HepG2 (cell line): ENCODE results near the gene GDF9. TPM values are rescaled to one million over a fixed set of nuclear protein-coding genes. Genes with fewer than 3 reads are reported as not detected.

Experiments
- AGO2 ChIP-seq: fragments of 200-400 bp; formaldehyde crosslinking; optimal IDR thresholded peaks from 2 replicates; pipeline ENCODE3; 2017; ENCODE audit warnings: mild to moderate bottlenecking, low read depth, low read length, moderate library complexity
- BHLHE40 ChIP-seq: IDR thresholded peaks from 2 replicates; pipeline ENCODE4 v1.6.1; 2011; ENCODE audit warnings: low read length, improper control_type of control experiment
- GABPB1 ChIP-seq: IDR thresholded peaks from 2 replicates; pipeline ENCODE4 v1.6.1; 2016; ENCODE audit warnings: mild to moderate bottlenecking, missing genetic modification reagents, moderate library complexity, missing compliant biosample characterization
- GZF1 ChIP-seq: sonication (generic); formaldehyde crosslinking; IDR thresholded peaks from 2 replicates; pipeline ENCODE4 v1.5.1; 2020; ENCODE audit warnings: mild to moderate bottlenecking, missing genetic modification reagents
- JARID2 ChIP-seq: sonication (generic); formaldehyde crosslinking; IDR thresholded peaks from 2 replicates; pipeline ENCODE4 v1.8.1; 2023; ENCODE audit warnings: missing genetic modification reagents, inconsistent platforms; ENCODE audit not compliant: insufficient replicate concordance
- JUND ChIP-seq: sonication (generic); formaldehyde crosslinking; IDR thresholded peaks from 2 replicates; pipeline ENCODE4 v1.8.0; 2022; ENCODE audit warnings: mild to moderate bottlenecking, missing genetic modification reagents
- KAT7 ChIP-seq: IDR thresholded peaks from 2 replicates; pipeline ENCODE4 v1.6.1; 2018; ENCODE audit warnings: borderline replicate concordance, missing compliant biosample characterization
- KDM5B ChIP-seq: sonication (generic); formaldehyde crosslinking; IDR thresholded peaks from 2 replicates; pipeline ENCODE4 v1.4.0; 2020; ENCODE audit warnings: missing genetic modification reagents, mild to moderate bottlenecking, borderline replicate concordance
- KDM6A ChIP-seq: IDR thresholded peaks from 2 replicates; pipeline ENCODE4 v1.6.1; 2016; ENCODE audit warnings: low read depth
- NFKB2 ChIP-seq: sonication (generic); formaldehyde crosslinking; IDR thresholded peaks from 2 replicates; pipeline ENCODE4 v1.4.0; 2020; ENCODE audit warnings: missing genetic modification reagents, borderline replicate concordance
- RAD21 ChIP-seq: fragments of 450-650 bp; formaldehyde crosslinking; IDR thresholded peaks from 2 replicates; pipeline ENCODE4 v1.5.0; 2020; ENCODE audit warnings: mild to moderate bottlenecking
- SMARCC2 ChIP-seq: fragments of 450-650 bp; IDR thresholded peaks from 2 replicates; pipeline ENCODE4 v1.6.1; 2017; ENCODE audit warnings: antibody characterized with exemption, mild to moderate bottlenecking
- SMYD3 ChIP-seq: sonication (generic); formaldehyde crosslinking; IDR thresholded peaks from 2 replicates; pipeline ENCODE4 v1.8.1; 2023; ENCODE audit warnings: mild to moderate bottlenecking, missing genetic modification reagents
- TARDBP ChIP-seq: sonication (generic); formaldehyde crosslinking; IDR thresholded peaks from 2 replicates; pipeline ENCODE4 v1.8.0; 2022; ENCODE audit warnings: mild to moderate bottlenecking, missing genetic modification reagents
- TBP ChIP-seq: sonication (generic); formaldehyde crosslinking; IDR thresholded peaks from 2 replicates; pipeline ENCODE4 v1.5.0; 2020; ENCODE audit warnings: missing genetic modification reagents
- TRAFD1 ChIP-seq: sonication (generic); formaldehyde crosslinking; IDR thresholded peaks from 2 replicates; pipeline ENCODE4 v1.5.1; 2020; ENCODE audit warnings: missing genetic modification reagents, mild to moderate bottlenecking, borderline replicate concordance
- TRIM22 ChIP-seq: fragments of 450-650 bp; IDR thresholded peaks from 2 replicates; pipeline ENCODE4 v1.6.1; 2017
- ZIK1 ChIP-seq: sonication (generic); formaldehyde crosslinking; IDR thresholded peaks from 2 replicates; pipeline ENCODE4 v1.5.0; 2020; ENCODE audit warnings: mild to moderate bottlenecking, low read depth, missing genetic modification reagents, borderline replicate concordance
- ZNF460 ChIP-seq: sonication (generic); formaldehyde crosslinking; IDR thresholded peaks from 2 replicates; pipeline ENCODE4 v1.5.1; 2020; ENCODE audit warnings: missing genetic modification reagents, mild to moderate bottlenecking, borderline replicate concordance
- ZNF513 ChIP-seq: sonication (generic); formaldehyde crosslinking; conservative IDR thresholded peaks from 2 replicates; pipeline ENCODE4 v1.5.0; 2020; ENCODE audit warnings: missing genetic modification reagents
- ZNF562 ChIP-seq: sonication (generic); formaldehyde crosslinking; IDR thresholded peaks from 2 replicates; pipeline ENCODE4 v1.8.0; 2022; ENCODE audit warnings: missing genetic modification reagents, borderline replicate concordance
- ZNF652 ChIP-seq: IDR thresholded peaks from 2 replicates; pipeline ENCODE4 v1.6.1; 2016; ENCODE audit warnings: low read depth, borderline replicate concordance
- ZNF713 ChIP-seq: sonication (generic); formaldehyde crosslinking; IDR thresholded peaks from 2 replicates; pipeline ENCODE4 v1.4.0; 2020; ENCODE audit warnings: mild to moderate bottlenecking, missing genetic modification reagents
- ZNF761 ChIP-seq: sonication (generic); formaldehyde crosslinking; conservative IDR thresholded peaks from 2 replicates; pipeline ENCODE4 v1.4.0; 2020; ENCODE audit warnings: mild to moderate bottlenecking, missing genetic modification reagents
- ZNF891 ChIP-seq: sonication (generic); formaldehyde crosslinking; IDR thresholded peaks from 2 replicates; pipeline ENCODE4 v1.5.0; 2020; ENCODE audit warnings: mild to moderate bottlenecking, missing genetic modification reagents
- ZSCAN30 ChIP-seq: sonication (generic); formaldehyde crosslinking; IDR thresholded peaks from 2 replicates; pipeline ENCODE4 v1.5.0; 2020; ENCODE audit warnings: mild to moderate bottlenecking, missing genetic modification reagents
- ZSCAN9 ChIP-seq: IDR thresholded peaks from 2 replicates; pipeline ENCODE4 v1.6.1; 2016; ENCODE audit warnings: borderline replicate concordance
- polyA plus RNA-seq, 8 experiments: library from polyadenylated mRNA; depleted of rRNA in 3 of 8; stranded (reverse) in 7 of 8; unstranded in 1 of 8; fragments of >200 nt; fragmentation: Illumina TruSeq in 4 of 8; extraction: Trizol in 4 of 8; gene quantifications; 2 replicates each; pipeline versions ENCODE4 v1.2.1 to v1.2.3, GENCODE V29; 2011 to 2016; ENCODE audit warnings: low read depth in 4 of 8, missing spikeins in 1 of 8, mixed read lengths in 1 of 8; ENCODE audit not compliant: insufficient read depth in 1 of 8
- total RNA-seq, 5 experiments: library from RNA; depleted of rRNA; stranded (reverse); fragments of >200 nt; fragmentation: Illumina TruSeq; extraction: Trizol; gene quantifications; 2 replicates each; pipeline ENCODE4 v1.2.3, GENCODE V29; 2016; ENCODE audit warnings: low read depth in 1 of 5

Gene GDF9
- total and polyA plus RNA-seq, 2 of the 13 experiments (the other 11 are each of a cell fraction or from before 2014, with no cell fraction given), result 0.33 to 0.38 TPM

GRCh38 chr5:132866342-132867045 lies at the start of gene GDF9, which contains the start of gene UQCRQ (continued):
- TF ChIP-seq TARDBP, result peak; percentile 97
- no peak for TF ChIP-seq ZNF562 (CRISPR knock-in tag)
- peak; percentile 43; the same call in 1 of the 2 replicates for TF ChIP-seq ZIK1
- TF ChIP-seq ZNF513 (CRISPR knock-in tag), result no peak
- peak; percentile 97 for TF ChIP-seq SMYD3 (CRISPR knock-in tag)
- no peak for TF ChIP-seq TBP (CRISPR knock-in tag)
- no peak for TF ChIP-seq ZNF713 (CRISPR knock-in tag)
- TF ChIP-seq BHLHE40, result peak; percentile 95
- peak; percentile 71; the same call in 1 of the 2 replicates for TF ChIP-seq ZSCAN9 (CRISPR knock-in tag)
- TF ChIP-seq TRAFD1, result no peak
- peak; percentile 96 for TF ChIP-seq AGO2
- peak; percentile 97 for TF ChIP-seq GABPB1 (CRISPR knock-in tag)
- TF ChIP-seq ZNF891 (CRISPR knock-in tag), result peak; percentile 72; the same call in 1 of the 2 replicates
- peak; percentile 59; the same call in 1 of the 2 replicates for TF ChIP-seq JUND (CRISPR knock-in tag)
- TF ChIP-seq ZNF460 (CRISPR knock-in tag), result no peak; the same call in 1 of the 2 replicates
- peak; percentile 71; the same call in 1 of the 2 replicates for TF ChIP-seq NFKB2 (CRISPR knock-in tag)
- TF ChIP-seq RAD21 (CRISPR knock-in tag), result peak; percentile 92
- TF ChIP-seq TRIM22, result no peak
- TF ChIP-seq ZSCAN30 (CRISPR knock-in tag), result no peak
- TF ChIP-seq KAT7 (CRISPR knock-in tag), result peak; percentile 64
- no peak for TF ChIP-seq SMARCC2
- TF ChIP-seq ZNF652 (CRISPR knock-in tag), result no peak
- TF ChIP-seq KDM6A, result no peak
- peak; percentile 89; the same call in 1 of the 2 replicates for TF ChIP-seq KDM5B (CRISPR knock-in tag)
- no peak for TF ChIP-seq JARID2 (CRISPR knock-in tag)
- peak; percentile 10; the same call in 1 of the 2 replicates for TF ChIP-seq GZF1 (CRISPR knock-in tag)
- TF ChIP-seq ZNF761 (CRISPR knock-in tag), result 0 out of 2 replicates have a peak, but pooled peaks have one; percentile 57
